GM18507 (cell line): ENCODE data around the gene SLC36A1.
"Not testable (repeated sequence)": the region's sequence is repeated elsewhere in the genome, so short reads cannot be mapped to it uniquely, and the experiment has no call there.

Source experiments
- DNase-seq: peaks from one replicate; pipeline ENCODE4 v3.0.0; 2011; ENCODE audit warnings: low read depth; ENCODE audit not compliant: insufficient read length; ENCODE audit errors: extremely low spot score
- FAIRE-seq: peaks from 2 replicates; lab custom pipeline; 2011; peaks lifted over from hg19 to GRCh38; lab: Jason Lieb, UNC

Gene SLC36A1

DNA sequence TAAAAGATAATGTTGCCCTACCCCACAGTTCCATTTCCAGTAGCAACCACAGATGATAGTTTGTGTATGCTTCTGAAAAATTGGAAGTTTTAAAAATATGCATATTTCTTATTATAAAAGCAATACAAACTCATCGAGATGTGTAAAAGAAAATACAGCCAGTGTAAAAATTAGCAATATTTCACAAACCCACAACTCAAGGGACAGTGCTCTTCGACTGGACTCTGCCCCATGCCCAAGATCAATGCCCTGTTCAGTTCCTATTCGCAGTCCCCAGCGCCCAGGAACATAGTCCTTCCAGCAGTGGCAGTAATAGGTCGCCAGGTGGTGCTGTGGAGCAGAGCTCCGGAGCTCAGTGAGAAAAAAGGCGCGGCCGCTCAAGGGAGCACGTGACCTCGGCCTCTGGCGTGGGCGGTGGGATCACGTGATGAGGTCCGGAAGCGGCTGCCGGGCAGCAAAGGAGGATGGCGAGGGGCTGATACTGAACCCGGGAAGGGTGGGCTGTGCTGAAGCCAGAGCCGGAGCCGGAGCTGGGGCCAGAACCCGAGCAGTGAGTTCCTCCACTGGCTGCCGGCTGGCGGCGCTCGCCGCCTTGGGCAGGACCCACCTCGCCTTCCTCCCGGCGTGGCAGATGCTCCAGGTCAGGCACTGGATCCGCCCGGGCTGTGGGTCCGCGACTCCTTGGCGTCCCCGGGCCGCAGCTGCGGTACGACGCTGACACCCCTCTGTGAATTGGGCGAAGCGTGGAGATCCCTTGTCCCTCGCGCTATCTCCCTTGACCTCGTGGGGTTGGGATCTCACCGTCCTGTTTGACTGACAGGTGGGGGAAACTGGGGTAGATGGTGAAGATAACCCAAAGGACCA is at the start of gene SLC36A1:
TSS of gene SLC36A1 (plus strand) at position 430 of the 864 bp plus-strand sequence. CDS start 11,190 bp downstream, outside the sequence.
- peak; percentile 96 for FAIRE-seq

GRCh38 chr5:151405334-151406160 is 41.9 kb upstream of the SLC36A1 start:
- FAIRE-seq = no peak
- no peak for DNase-seq

More for the DNA sequence above, at the start of gene SLC36A1:
- DNase-seq = peak; percentile 93

DNA sequence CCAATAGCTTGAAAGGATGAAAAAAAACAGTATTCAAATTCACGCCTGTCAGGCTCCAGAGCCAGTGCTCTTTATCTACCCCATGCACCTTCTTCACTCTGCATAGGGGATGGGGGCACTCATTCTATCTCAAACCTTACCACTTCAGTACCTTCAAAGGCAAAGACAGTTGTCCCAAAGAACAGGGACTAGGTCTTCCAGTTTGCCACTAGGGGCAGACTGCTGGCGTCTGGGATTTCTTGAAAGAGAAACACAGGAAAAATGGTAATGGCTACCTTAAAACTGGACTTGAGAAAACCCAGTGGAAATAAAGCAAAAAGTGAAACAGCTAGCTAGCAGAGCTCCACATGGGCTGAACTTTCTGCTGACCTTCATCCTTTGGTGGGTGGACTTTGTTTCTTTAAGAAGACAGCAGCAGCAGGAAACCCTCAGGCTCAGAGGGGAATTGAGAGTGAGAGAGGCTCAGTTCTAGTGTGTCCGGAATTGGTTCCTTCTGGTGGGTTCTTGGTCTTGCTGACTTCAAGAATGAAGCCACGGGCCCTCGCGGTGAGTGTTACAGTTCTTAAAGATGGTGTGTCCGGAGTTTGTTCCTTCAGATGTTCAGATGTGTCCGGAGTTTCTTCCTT is 41.0 kb upstream of the SLC36A1 start:
- FAIRE-seq (no peak), DNase-seq (no peak)

DNA sequence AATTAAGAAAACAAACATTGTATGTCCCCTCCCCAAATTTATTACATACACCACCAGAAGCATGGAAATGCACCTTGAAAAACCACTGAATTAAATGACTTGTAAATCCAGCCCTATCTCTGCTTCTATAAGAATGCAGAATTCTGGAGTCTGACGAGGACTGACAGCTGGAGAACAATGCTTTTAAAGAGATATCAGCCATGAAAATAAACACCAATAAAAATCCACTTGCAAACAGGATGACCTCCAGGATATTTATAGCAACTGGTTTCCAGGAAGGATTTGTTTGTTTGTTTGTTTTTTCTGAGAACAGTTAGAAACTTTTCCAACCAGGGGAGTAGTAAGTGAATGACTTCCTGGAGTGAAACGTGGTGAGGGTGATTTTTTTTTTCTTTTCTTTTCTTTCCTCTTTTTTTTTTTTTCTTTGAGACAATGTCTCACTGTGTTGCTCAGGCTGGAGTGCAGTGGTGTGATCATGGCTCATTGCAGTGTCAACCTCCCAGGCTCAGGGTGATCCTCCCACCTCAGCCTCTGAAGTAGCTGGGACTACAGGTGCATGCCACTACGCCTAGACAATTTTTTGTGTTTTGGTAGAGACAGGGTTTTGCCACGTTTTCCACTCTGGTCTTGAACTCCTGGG is 38.7 kb upstream of the SLC36A1 start:
- DNase-seq (no peak), FAIRE-seq (no peak)

- no peak for FAIRE-seq
- DNase-seq = no peak
Measured at GRCh38 chr5:151413800-151414199, 33.6 kb upstream of the SLC36A1 start.

GRCh38 chr5:151414536-151414935 is 32.9 kb upstream of the SLC36A1 start:
- DNase-seq = no peak
- no peak for FAIRE-seq

DNA sequence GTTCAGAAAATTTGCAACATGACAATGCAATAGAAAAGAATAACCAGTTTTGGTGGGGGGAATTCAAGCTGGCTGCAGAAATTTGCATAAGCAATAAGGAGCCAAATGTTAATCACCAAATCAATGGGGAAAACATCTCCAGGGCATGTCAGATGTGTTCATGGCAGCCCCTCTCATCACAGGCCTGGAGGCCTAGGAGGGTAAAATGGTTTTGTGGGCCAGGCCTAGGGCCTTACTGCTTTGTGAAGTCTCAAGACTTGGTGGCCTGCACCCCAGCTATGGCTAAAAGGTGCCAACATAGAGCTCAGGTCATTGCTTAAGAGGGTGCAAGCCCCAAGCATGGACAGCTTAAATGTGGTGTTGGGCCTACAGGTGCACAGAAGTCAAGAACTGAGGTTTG is 29.7 kb upstream of the SLC36A1 start:
- DNase-seq = no peak
- no peak for FAIRE-seq

- FAIRE-seq (no peak), DNase-seq (no peak)
Measured at GRCh38 chr5:151420127-151420526, 27.3 kb upstream of the SLC36A1 start.

DNA sequence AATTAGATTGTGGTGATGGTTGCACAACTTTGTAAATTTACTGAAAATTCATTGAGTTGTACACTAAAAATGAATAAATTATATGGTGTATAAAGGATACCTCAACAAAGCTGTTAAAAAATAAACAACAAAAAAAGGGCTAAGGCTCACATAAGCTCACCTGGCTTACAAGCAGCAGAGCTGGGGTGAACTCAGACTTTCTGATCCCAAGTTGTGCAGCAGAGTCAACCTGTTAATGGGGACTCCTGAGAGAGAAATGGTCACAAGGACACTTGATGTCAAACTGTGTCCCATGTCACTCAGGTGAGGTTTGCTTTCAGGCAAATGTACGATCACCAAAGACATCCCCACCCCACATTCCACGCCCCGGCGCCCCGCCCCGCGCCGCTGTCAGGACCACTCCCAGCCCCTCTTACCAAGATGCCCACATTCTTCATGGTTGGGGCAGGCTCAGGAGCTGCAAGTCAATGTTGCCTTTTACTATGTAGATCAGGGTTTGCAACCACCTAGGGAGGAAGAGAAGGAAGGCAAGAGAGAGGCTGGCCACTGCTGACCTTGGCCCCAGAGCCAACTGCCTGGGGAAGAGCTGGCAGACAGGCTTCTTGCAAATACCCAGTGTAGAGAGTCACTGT is 22.4 kb upstream of the SLC36A1 start:
- FAIRE-seq = no peak
- no peak for DNase-seq

DNA sequence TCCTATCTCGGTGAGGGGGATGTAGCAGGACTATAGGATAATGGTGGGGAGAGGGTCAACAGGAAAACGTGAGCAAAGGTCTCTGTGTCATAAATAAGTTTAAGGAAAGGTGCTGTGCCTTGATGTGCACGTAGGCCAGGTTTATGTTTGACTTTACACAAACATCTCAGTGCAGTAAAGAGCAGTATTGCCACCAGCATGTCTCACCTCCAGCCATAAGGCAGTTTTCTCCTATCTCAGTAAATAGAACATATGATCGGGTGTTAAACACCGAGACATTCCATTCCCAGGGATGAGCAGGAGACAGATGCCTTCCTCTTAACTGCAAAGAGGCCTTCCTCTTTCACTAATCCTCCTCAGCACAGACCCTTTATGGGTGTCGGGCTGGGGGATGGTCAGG is 21.1 kb upstream of the SLC36A1 start:
- not testable (repeated sequence) for DNase-seq, FAIRE-seq

DNA sequence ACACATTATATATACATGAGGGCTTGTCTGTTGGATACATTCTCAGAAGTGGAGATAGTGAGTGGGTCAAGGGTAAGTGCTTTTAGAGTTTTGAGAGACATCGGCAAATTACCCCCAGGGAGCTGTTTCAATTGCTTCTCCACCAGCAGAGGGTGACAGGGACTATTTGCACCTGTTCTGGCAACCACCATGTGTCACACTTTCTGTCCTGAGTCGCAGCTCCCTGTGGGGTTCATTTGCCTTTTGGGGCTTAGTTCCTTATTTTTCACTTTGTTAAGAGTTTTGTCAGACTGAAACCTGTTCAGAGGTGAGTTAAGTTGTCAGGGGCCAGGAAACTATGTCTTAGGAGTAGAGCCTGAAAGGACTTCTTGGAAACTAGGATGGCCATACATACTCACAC is 20.1 kb upstream of the SLC36A1 start:
- DNase-seq (peak; percentile 30), FAIRE-seq (peak; percentile 75)

DNA sequence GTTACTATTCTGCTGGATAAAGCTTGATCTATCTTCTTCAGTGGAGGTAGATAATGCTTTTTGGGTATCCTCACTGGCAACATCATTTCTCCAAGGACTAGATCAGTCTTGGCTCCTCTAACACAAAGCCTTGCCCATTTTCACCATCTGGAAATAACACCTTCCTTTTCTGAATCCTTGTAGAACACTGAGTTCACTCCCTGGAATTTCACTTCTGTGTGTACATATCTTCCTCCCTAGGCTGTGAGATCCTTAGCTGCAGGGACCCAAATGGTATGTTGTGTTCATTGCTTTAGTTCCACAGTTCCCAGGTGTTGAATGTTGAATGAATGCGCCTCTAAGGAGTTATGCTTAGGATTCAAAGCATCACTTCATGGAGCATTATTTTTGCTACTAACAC is 16.7 kb upstream of the SLC36A1 start:
- no peak for FAIRE-seq

GRCh38 chr5:151431666-151432065 is 15.7 kb upstream of the SLC36A1 start:
- no peak for FAIRE-seq

More for the DNA sequence above, 16.7 kb upstream of the SLC36A1 start:
- DNase-seq = no peak

GRCh38 chr5:151432210-151432609 is 15.2 kb upstream of the SLC36A1 start:
- FAIRE-seq (no peak), DNase-seq (no peak)

More at GRCh38 chr5:151431666-151432065, 15.7 kb upstream of the SLC36A1 start:
- DNase-seq = no peak

DNA sequence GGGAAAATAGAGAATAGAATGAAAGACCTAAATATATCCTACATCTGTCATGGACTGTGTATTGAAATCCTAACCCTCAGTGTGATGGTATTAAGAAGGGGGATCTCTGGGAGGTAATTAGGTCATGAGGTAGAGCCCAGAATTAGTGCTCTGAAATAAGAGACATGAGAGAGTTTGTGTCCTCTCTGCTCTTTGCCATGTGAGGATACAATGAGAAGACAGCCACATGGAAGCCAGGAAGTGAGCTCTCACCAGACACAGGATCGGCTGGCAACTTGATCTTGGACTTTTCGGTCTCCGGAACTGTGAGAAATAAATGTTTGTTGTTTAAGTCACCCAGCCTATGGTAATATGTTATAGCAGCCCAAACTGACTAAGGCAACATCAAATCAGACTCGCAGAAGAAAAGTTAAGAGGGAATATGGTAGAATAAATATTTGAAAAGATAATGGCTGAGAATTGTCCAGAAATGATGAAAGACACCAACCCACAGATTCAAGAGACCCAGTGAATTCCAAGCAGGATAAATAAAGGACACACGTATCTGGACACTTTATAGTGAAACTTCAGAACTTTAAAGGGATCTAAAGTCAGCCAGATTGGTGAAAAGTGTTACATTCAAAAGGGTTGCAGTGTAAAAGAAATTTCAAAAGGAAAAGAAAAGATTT is 12.7 kb upstream of the SLC36A1 start:
- FAIRE-seq (no peak), DNase-seq (no peak)

DNA sequence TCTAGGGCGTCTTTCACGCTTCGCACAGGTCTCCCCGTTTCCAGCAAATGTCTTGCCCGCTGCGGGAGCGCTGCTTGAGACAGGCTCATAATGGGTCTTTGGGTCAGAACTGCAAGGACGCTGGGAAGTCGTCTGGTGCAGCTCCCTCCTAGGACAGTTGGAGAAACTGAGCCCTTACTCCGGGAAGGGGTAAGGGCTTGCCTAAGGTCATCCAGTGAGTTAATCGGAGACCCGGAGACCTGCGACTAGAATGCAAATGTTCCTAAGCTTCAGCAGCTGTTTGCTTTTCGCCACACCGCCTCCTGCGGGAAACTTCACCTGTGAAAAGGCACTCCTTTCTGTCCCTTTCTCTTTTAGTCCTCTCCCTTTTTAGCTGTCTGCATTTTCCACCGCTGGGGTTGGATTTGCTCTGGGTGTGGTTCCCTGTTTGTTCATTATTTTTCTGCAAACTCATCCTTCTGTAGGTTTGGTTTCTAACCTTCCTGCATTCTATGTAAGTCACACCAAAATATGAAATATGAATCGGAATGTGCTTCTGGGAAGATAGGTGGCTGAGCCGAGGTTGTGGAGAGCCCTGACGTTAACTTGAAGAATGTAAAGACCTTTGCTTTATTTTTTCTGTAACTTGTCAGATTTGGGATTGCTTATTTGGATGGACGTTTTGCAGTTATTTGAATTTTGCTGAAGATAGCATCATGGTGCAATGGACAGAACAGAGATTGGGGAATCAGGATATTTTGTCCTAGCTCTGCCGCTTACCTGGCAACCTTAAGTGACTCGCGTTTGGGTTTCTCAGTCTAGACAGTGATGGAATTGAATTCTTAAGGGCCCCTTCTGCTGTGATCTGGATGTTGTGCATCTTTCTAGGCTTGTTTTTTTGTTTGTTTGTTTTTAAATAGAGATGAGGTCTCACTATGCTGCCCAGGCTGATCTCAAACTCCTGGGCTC is 909 bp downstream of the SLC36A1 start:
- DNase-seq (no peak), FAIRE-seq (peak; percentile 59)

DNA sequence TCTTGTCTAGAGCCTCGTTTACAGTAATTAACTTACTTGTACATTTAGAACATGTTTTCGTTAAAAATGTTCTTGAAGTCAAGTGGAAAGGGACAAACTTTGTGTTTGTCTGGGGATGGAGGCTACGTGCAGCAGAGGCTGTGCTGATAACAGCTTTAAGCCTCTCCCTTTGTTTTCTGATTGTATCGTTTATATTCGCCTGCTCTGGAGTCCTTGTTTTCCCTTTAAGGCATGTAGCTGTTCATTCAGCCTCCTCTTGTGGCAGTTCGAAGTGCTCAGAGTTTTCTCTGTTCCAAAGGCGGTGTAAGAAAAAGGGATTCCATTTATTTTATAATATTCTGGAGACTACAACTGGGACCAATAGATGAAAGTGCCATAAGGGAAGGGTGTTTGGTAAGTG is 1.9 kb downstream of the SLC36A1 start:
- DNase-seq = no peak
- FAIRE-seq = no peak

- DNase-seq (no peak), FAIRE-seq (no peak)
Measured at GRCh38 chr5:151449839-151450238, 2.4 kb downstream of the SLC36A1 start.
